DMS53 (cell line): ENCODE data around the gene KDM4E.
"Not testable (repeated sequence)": the region's sequence is repeated elsewhere in the genome, so short reads cannot be mapped to it uniquely, and the experiment has no call there.

Experiments
- DNase-seq: peaks from one replicate; lab custom pipeline; 2025; lab: John Stamatoyannopoulos, UW

The KDM4E gene

GRCh38 chr11:95024958-95025357, at the start of gene KDM4E:
KDM4E (plus strand) TSS chr11:95025258; CDS start chr11:95025558, 300 bp downstream.
- no peak for DNase-seq

DNA sequence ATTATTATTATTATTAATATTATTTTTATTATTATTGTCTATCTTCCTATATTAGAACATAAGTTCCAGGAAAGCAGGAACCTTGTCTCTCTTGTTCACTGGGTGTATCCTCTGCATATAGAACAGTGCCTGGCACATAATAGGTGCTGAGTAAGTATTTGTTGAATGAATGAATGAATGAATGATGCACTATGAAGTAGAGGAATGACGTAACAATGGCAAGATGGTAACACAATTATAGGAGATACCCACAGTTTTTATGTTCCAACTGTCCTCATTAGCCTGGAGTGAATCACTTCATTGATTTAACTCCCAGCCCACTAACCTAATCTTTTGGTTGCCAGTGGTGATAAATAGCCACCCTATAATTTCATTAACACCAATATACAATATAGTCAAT, 49.5 kb upstream of the KDM4E start:
- no peak for DNase-seq

GRCh38 chr11:94987378-94987777, 37.7 kb upstream of the KDM4E start:
- DNase-seq: no peak

DNA sequence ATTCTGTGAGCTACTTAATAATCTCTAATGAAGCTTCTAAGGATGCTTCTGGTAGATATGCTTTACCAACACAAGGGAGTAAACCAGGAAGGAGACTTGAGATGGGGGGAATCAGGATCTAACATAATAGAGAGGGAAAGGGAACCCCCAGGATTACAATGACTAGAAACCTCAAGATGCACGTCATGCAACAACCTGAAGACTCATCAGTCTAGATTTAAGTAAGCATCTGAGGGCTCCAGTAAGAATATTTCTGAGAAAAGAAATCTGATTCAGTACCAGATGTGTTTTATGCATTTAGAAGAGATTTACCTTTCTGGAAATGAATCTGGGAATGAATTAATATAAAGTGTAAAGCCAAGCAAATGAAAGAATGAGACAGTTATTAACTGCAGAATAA, 36.3 kb upstream of the KDM4E start:
- DNase-seq: no peak

DNA sequence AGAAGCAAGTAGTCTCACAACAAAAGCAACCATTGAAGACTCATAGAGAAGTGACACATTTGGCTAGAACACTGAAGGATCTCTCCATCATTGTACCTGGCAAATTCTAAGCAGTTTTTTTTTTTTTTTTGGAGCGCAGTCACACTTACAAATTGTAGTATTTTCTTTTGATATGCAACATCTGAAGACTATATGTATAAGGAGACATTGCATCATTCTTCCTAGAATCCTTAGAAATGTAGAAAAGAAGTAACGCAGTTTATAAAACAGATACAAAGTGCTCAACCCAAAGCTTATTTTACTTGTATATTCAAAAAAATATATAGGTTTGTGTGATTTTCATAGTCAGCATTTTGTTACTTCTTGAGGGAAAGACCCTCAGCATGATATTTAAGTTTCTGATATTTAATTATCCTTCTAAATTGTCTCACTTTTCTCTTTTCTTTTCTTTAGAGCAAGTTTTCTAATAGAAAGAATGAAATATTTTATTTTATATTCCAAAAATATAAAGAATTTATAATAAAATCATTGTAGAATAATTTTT, 31.6 kb upstream of the KDM4E start:
- DNase-seq: no peak

DNA sequence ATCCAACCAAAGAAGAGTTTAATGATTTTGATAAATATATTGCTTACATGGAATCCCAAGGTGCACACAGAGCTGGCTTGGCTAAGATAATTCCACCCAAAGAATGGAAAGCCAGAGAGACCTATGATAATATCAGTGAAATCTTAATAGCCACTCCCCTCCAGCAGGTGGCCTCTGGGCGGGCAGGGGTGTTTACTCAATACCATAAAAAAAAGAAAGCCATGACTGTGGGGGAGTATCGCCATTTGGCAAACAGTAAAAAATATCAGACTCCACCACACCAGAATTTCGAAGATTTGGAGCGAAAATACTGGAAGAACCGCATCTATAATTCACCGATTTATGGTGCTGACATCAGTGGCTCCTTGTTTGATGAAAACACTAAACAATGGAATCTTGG, 27.6 kb upstream of the KDM4E start:
- peak; percentile 44 for DNase-seq

GRCh38 chr11:94998285-94998684, 26.8 kb upstream of the KDM4E start:
- DNase-seq: no peak

- DNase-seq: no peak
Measured at GRCh38 chr11:95003716-95004115, 21.3 kb upstream of the KDM4E start.

- DNase-seq: no peak
Measured at GRCh38 chr11:95005642-95006041, 19.4 kb upstream of the KDM4E start.

GRCh38 chr11:95011376-95011775, 13.7 kb upstream of the KDM4E start:
- no peak for DNase-seq

GRCh38 chr11:95014184-95014821, 10.8 kb upstream of the KDM4E start:
- DNase-seq: no peak

GRCh38 chr11:95016139-95016538, 8.9 kb upstream of the KDM4E start:
- DNase-seq: no peak

- DNase-seq: not testable (repeated sequence)
Measured at GRCh38 chr11:95021468-95021867, 3.6 kb upstream of the KDM4E start.

DNA sequence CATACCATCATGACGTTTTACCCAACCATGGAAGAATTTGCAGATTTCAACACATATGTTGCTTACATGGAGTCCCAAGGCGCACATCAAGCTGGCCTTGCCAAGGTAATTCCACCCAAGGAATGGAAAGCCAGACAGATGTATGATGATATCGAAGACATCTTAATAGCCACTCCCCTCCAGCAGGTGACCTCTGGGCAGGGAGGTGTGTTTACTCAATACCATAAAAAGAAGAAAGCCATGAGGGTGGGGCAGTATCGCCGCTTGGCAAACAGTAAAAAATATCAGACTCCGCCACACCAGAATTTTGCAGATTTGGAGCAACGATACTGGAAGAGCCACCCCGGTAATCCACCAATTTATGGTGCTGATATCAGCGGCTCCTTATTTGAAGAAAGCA, 536 bp downstream of the KDM4E start:
- DNase-seq: not testable (repeated sequence)

DNA sequence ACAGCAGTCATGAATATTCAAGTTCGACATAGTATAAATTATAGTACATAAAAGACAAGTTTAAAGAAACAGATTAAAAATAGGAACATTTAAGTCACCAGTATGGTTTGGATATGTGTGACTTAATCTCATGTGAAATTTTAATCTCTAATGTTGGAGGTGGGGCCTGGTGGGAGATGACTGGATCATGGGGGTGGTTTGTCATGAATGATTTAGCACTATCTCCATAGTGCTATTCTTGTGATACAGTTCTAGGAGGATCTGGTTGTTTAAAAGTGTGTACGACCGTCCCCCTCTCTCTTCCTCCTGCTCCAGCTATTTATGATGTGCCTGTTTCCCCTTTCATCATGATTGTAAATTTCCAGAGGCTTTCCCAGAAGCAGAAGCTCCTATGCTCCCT, 3.3 kb downstream of the KDM4E start:
- no peak for DNase-seq

DNA sequence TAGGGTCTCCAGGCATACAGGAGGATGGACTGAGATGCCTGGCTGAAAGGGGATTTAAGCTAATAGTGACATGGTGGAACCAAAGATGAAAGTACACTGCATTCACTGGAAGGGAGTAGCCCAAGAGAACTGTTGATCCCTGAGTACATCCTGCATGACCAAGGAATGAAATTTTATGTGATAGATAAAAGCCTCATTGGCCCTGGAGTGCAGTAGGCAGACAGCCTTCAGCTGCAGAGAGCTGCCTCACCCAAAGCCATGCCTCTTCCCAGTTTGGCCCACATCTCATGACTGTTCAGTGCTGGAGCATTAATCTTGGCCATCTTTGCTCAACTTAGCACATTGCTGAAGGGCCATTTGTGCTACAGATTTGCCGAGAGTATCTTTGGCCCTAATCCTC, 8.0 kb downstream of the KDM4E start:
- no peak for DNase-seq

- no peak for DNase-seq
Measured at GRCh38 chr11:95035316-95035715, 10.3 kb downstream of the KDM4E start.

DNA sequence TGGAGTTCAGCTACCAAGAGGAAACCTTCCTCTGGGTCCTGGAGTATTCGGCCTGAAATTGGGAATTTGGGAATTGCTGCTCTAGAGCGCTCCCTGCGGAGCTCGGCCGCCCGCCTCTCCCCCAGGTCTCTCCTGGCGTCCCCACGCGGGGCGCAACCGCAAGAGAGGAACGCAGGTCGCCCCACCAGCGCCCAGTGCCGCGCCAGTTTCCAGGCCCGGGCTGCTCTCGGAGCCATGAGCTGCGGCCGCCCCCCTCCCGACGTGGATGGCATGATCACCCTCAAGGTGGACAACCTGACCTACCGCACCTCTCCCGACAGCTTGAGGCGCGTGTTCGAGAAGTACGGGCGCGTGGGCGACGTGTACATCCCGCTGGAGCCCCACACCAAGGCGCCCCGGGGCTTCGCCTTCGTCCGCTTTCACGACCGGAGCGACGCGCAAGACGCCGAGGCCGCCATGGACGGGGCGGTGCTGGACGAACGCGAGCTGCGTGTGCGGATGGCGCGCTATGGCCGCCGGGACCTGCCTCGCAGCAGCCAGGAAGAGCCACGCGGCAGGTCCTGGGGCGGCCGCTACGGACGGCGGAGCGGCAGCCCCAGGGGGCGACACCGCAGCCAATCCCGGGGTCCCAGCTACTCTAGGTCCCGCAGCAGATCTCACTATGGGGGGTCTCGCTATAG, 12.4 kb downstream of the KDM4E start:
- DNase-seq: not testable (repeated sequence)

GRCh38 chr11:95042239-95042638, 17.2 kb downstream of the KDM4E start:
- no peak for DNase-seq

DNA sequence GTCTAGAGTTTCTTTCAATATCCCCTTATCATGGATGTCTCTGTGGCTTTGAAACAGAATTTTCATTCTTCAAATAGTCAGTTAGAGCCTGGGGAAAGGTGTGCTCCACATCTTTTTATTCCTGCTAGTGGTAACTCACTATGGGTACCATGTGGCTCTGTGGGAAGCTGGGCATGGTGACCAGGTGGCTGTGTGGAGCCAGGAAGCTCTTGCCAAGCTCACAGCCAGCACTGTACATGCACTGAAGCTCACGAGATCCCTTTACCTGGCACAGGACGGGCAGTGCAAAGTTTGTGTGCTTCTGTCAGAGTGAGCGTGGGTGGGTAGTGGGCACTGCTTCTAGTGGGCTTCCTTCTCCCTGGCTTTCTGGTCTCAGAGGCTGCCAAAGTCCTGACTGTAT, 17.8 kb downstream of the KDM4E start:
- no peak for DNase-seq

DNA sequence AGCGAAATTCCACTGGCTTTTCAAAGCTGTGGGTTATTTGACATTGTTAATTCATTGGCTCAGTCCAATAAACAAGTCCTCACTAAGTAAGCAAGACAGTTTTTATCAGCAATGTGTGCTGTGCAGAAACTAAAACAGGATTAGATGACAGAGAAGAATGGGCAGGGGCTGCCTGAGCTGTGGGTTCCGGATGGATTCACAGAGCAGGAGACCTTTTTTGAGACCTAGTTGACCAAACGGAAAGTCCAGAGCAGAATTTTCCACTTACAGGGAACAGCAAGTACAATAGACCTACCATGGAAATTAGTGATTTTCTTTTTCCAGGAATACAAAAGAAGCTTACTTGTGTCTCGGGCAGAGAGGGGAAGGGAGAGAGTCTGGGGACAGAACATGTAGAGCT, 19.0 kb downstream of the KDM4E start:
- DNase-seq: no peak

DNA sequence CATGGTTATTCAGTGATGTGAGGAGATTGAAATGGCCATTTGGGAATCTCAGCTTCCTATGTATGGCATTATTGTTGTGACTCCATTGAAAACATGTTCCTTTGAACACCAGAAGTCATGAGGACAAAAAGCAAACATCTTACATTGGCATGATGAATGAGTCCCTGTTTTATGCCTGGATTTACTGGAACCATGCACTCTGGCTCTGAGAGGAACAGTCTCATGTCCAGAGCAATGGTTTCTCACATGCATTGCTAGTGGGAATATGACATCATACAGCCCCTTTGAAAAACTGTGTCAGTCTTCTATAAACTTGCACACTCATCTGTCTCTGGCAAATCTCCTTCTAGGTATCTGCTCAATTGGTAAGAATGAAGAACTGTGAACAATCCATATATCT, 20.8 kb downstream of the KDM4E start:
- no peak for DNase-seq

DNA sequence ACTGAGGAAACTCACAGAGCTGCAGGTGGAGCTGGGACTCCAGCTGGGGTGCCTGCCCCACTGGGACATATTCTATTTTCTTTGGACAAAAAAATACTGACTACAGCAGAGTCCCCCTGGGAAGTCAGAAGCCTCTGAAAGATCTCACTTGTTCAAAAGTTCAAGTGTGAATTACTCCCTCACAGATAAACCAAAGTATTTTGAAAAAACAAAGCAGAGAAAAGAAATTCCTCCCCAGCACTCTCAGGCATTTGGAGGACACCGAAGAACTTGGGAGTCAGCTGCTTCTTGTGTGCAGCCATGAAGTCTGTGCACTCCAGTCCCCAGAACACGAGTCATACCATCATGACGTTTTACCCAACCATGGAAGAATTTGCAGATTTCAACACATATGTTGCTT, 24.1 kb downstream of the KDM4E start, which contains the start of gene KDM4F:
KDM4F (plus strand) TSS at position 301 of the 400 bp plus-strand sequence.
- DNase-seq: not testable (repeated sequence)
